Activated B cell treated with CpG ODN at 0.5 μM for 24 hours (primary cell): ENCODE data around the gene CXorf38. TPM values are rescaled to one million over a fixed set of nuclear protein-coding genes. Genes with fewer than 3 reads are reported as not detected.

Experiments used
- ATAC-seq: fragments of 200-7000 bp; cut with Tn5 transposase; one replicate; pipeline ENCODE4 v1.10.0; 2021; ENCODE audit warnings: low read depth, mild to moderate bottlenecking, moderate library complexity
- CTCF ChIA-PET: fragments of 350-600 bp; sonication (Branson Sonifier 250); formaldehyde crosslinking; loops from one replicate; lab custom pipeline; 2021; ENCODE audit warnings: antibody characterized with exemption; lab: Charles Lee
- POLR2A ChIA-PET: fragments of 350-600 bp; sonication (Branson Sonifier 250); formaldehyde crosslinking; loops from one replicate; lab custom pipeline; 2021; ENCODE audit warnings: antibody characterized with exemption; lab: Charles Lee
- DNase-seq: peaks from one replicate; pipeline ENCODE4 v3.0.0; 2022
- H3K27ac Mint-ChIP-seq: one replicate; pipeline ENCODE4 v1.8.0; 2020; ENCODE audit warnings: mixed read lengths
- H3K27me3 Mint-ChIP-seq: one replicate; pipeline ENCODE4 v1.8.0; 2021; ENCODE audit warnings: mixed read lengths
- H3K36me3 Mint-ChIP-seq: one replicate; pipeline ENCODE4 v1.8.0; 2021; ENCODE audit warnings: low read depth, mixed read lengths
- H3K4me1 Mint-ChIP-seq: one replicate; pipeline ENCODE4 v1.8.0; 2021; ENCODE audit warnings: mixed read lengths
- H3K4me3 Mint-ChIP-seq: one replicate; pipeline ENCODE4 v1.8.0; 2020; ENCODE audit warnings: mild to moderate bottlenecking, mixed read lengths
- H3K9me3 Mint-ChIP-seq: one replicate; pipeline ENCODE4 v1.8.0; 2020; ENCODE audit warnings: mixed read lengths
- intact Hi-C: fragments of 100-400 bp; cut with micrococcal nuclease; formaldehyde crosslinking; loops from one replicate; pipeline ENCODE4 v1.15.1; 2024
- total RNA-seq: library from RNA; stranded (reverse); gene quantifications from 2 replicates; pipeline ENCODE4 v1.2.3, GENCODE V29; 2022
- TF ChIP-seq, protein P1 (sequence below): fragments of 200-600 bp; IDR thresholded peaks from one replicate; pipeline ENCODE4 v1.8.0; 2022; ENCODE audit warnings: antibody characterized with exemption, mild to moderate bottlenecking

CXorf38 gene
- total RNA-seq, 1 donor from 2014 or later, result 21.9 TPM

DNA sequence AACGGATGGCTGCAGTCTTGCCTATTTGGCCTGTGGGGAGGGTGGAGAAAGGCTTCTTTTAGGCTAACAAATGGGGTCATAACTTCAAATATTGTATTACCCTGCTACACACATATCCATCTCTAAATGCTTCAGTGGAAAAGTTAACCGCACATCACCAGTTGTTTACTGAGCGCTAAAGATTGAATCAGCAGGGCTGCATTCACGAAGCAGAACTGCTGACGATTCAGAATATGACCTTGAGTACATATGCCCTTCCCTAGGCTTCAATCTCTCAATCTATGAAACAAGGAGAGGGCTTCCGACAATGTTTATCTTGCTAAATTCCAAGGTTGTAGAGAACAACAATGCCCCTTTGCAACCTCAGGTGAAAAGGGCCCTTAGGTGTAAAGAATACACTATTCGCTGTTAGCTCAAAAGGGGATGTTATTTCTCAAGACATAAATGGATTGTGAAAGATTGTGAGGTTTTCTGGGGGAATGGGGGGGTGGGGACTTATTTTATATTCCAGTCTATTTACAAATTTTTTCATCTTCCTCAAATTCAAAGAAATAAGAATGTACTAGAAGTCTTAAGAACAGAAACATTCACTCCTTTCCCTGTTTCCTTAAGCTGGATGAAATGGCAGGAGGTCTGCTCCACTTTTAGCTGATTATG is 69.2 kb downstream of the CXorf38 start:
- TF ChIP-seq, protein P1, sequence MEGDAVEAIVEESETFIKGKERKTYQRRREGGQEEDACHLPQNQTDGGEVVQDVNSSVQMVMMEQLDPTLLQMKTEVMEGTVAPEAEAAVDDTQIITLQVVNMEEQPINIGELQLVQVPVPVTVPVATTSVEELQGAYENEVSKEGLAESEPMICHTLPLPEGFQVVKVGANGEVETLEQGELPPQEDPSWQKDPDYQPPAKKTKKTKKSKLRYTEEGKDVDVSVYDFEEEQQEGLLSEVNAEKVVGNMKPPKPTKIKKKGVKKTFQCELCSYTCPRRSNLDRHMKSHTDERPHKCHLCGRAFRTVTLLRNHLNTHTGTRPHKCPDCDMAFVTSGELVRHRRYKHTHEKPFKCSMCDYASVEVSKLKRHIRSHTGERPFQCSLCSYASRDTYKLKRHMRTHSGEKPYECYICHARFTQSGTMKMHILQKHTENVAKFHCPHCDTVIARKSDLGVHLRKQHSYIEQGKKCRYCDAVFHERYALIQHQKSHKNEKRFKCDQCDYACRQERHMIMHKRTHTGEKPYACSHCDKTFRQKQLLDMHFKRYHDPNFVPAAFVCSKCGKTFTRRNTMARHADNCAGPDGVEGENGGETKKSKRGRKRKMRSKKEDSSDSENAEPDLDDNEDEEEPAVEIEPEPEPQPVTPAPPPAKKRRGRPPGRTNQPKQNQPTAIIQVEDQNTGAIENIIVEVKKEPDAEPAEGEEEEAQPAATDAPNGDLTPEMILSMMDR, result no peak
- Mint-ChIP-seq H3K4me1 (peaks cover 20% of the 10 kb centered on the region), H3K9me3 (no peaks in the 10 kb centered on the region), H3K4me3 (no peak overlapping the region), H3K27me3 (no peaks in the 10 kb centered on the region), H3K27ac (no peak overlapping the region), H3K36me3 (peaks cover 4% of the 10 kb centered on the region)
- CTCF ChIA-PET, result no interaction called here
- intact Hi-C loops, result no loop called here
- ATAC-seq (no peak), DNase-seq (no peak)
- POLR2A ChIA-PET, result no interaction called here

Other genes with a start within 250 kb of the CXorf38 start
- 48.6 and 53.8 TPM in 2 replicates for gene ATP6AP2, start 66.6 kb downstream of the CXorf38 start, total RNA-seq
- gene MPC1L, start 24.1 kb downstream of the CXorf38 start, total RNA-seq, result not detected in 2 replicates
- 52.4 and 62.6 TPM in 2 replicates for gene MED14, start 88.0 kb upstream of the CXorf38 start, total RNA-seq